ENCODE results near the gene GDF7.
A peak's percentile ranks its signal among the peaks of the same experiment; 100 is the strongest.

- TF ChIP-seq CTCF (conservative IDR thresholded peaks at IDR 0.05; ENCODE audit: low read length) (peak; percentile 75), EZH2phosphoT487 (IDR thresholded peaks at IDR 0.05; ENCODE audit: borderline replicate concordance, low read depth, low read length) (no peak)
Observed at GRCh38 chr2:20635675-20636584, 31.0 kb upstream of the GDF7 start.

All from OCI-LY7 (cell line).